ENCODE results near the gene GNPNAT1. TPM values are rescaled to one million over a fixed set of nuclear protein-coding genes. Genes with fewer than 3 reads are reported as not detected.

Gene GNPNAT1
- total RNA-seq, 1 experiment from 2014 or later, result 33.7 TPM

DNA sequence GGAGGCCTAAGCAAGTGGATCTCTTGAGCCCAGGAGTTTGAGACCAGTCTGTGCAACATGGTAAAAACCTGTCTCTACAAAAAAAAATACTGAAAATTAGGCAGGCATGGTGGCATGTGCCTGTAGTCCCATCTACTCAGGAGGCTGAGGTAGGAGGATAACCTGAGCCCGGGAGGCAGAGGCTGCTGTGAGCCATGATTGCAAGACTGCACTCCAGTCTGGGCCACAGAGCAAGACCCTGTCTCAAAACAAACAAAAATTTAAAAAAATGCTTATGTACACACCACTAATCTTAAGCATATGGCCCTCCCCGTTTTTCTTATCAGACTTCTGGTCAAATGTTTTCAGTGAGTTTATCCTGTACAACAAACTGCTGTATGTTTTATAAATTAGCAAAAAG is 1.7 kb upstream of the GNPNAT1 start:
- Histone ChIP-seq H2AFZ (ENCODE audit: low read depth, low read length, poor library complexity, severe bottlenecking) (no peak overlapping the region), H3K27me3 (ENCODE audit: insufficient read depth, low read length) (no peaks in the 10 kb centered on the region), H3K9me3 (ENCODE audit: control insufficient read depth in 1 of 2, insufficient read depth in 1 of 2, low read depth in 1 of 2, low read length in 2 of 2) (no peaks in the 10 kb centered on the region), H3K4me2 (ENCODE audit: low read length) (no peak overlapping the region), H3K9ac (ENCODE audit: low read length) (no peak overlapping the region), H4K20me1 (ENCODE audit: insufficient read depth) (no peaks in the 10 kb centered on the region), H3K4me1 (ENCODE audit: control insufficient read depth in 1 of 2, insufficient read depth in 2 of 2, low read length in 2 of 2) (peaks cover 9 to 21% of the 10 kb centered on the region in 2 experiments; a peak in 3 of 4 replicates), H3K36me3 (ENCODE audit: control insufficient read depth in 1 of 2, insufficient read depth in 2 of 2, low read length in 2 of 2) (no peaks in the 10 kb centered on the region), H3K4me3 (replicated peaks in 1 of 2; ENCODE audit: low read depth in 1 of 2, low read length in 2 of 2) (no peak overlapping the region), H3K27ac (ENCODE audit: low read depth, low read length) (no peak overlapping the region), H3K79me2 (ENCODE audit: insufficient read depth, low read length) (peaks cover 33% of the 10 kb centered on the region), H3K9me2 (ENCODE audit: insufficient read depth) (no peaks in the 10 kb centered on the region)
- ChIA-PET POLR2A (no interaction called here), RAD21 (ENCODE audit: low non-redundant PET in 1 of 2, low total read pairs in 2 of 2, uncharacterized antibody in 2 of 2, unreplicated experiment in 2 of 2) (no interaction called here), CTCF (no interaction called here)
- ATAC-seq, result no peak
- DNase-seq (ENCODE audit: low read depth, low spot score), result no peak
- BruUV-seq (replicated peaks), result no TSS peak
- no peak for TF ChIP-seq SP1 (IDR thresholded peaks at IDR 0.05; ENCODE audit: low read depth)
- no peak for TF ChIP-seq ELF1 (IDR thresholded peaks at IDR 0.05; ENCODE audit: borderline replicate concordance, low read depth)
- intact Hi-C loops (cut with micrococcal nuclease), result loop anchor here (5.0 kb wide), 1 partner anchor 241 kb away; the partner anchor contains the start of genes GPR137C and TXNDC16

DNA sequence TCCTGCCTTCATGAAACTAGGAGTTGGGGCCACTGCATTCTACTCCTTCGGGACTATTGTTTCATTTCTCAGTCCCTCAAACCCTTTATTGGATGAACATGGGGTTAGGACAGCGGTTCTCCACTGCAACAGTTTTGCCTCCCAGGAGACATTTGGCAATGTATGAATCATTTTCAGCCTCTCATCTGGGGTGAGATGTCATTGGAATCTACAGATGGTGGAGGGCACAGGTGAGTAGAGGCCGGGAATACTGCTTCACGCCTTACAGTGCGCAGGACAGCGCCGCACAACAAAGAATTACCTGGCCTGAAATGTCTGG is 649 bp upstream of the GNPNAT1 start:
- intact Hi-C loops (cut with micrococcal nuclease), result loop anchor here (5.0 kb wide), 1 partner anchor 240 kb away; the partner anchor contains the start of genes GPR137C and TXNDC16
- H3K36me3 ChIP-seq (ENCODE audit: control insufficient read depth in 1 of 2, insufficient read depth in 2 of 2, low read length in 2 of 2), result 0 out of 4 replicates have a peak, but pooled peaks cover 0 to 4% of the 10 kb centered on the region in 2 experiments
- H3K9me2 ChIP-seq (ENCODE audit: insufficient read depth), result no peaks in the 10 kb centered on the region
- H3K9me3 ChIP-seq (ENCODE audit: control insufficient read depth in 1 of 2, insufficient read depth in 1 of 2, low read depth in 1 of 2, low read length in 2 of 2), result no peaks in the 10 kb centered on the region
- TSS peak; percentile 93 for BruUV-seq (replicated peaks)
- peaks cover 43% of the 10 kb centered on the region for H3K79me2 ChIP-seq (ENCODE audit: insufficient read depth, low read length)
- ChIA-PET POLR2A (interaction anchor here (0.7 to 0.9 kb wide), 2 partner anchors 49 to 360 kb away, joined by 3 to 4 read pairs; no protein-coding TSS in a partner anchor), RAD21 (ENCODE audit: low non-redundant PET in 1 of 2, low total read pairs in 2 of 2, uncharacterized antibody in 2 of 2, unreplicated experiment in 2 of 2) (no interaction called here), CTCF (no interaction called here)
- H3K4me2 ChIP-seq (ENCODE audit: low read length), result peak overlapping the region; percentile 84
- H2AFZ ChIP-seq (ENCODE audit: low read depth, low read length, poor library complexity, severe bottlenecking), result peak overlapping the region; percentile 72
- DNase-seq (ENCODE audit: low read depth, low spot score) (no peak), ATAC-seq (peak; percentile 2; the same call in 1 of the 2 replicates)
- H3K9ac ChIP-seq (ENCODE audit: low read length), result peak overlapping the region; percentile 63
- H4K20me1 ChIP-seq (ENCODE audit: insufficient read depth), result no peaks in the 10 kb centered on the region
- peak overlapping the region; percentile 42 to 86 for H3K4me3 ChIP-seq (replicated peaks in 1 of 2; ENCODE audit: low read depth in 1 of 2, low read length in 2 of 2)
- H3K27ac ChIP-seq (ENCODE audit: low read depth, low read length), result peak overlapping the region; percentile 65
- no peaks in the 10 kb centered on the region for H3K27me3 ChIP-seq (ENCODE audit: insufficient read depth, low read length)
- TF ChIP-seq YY1 (IDR thresholded peaks at IDR 0.05; ENCODE audit: extremely low read depth, insufficient replicate concordance, low read depth, low read length), result peak; percentile 4
- TF ChIP-seq, protein P1, sequence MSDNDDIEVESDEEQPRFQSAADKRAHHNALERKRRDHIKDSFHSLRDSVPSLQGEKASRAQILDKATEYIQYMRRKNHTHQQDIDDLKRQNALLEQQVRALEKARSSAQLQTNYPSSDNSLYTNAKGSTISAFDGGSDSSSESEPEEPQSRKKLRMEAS (IDR thresholded peaks at IDR 0.05), result no peak
- H3K4me1 ChIP-seq (ENCODE audit: control insufficient read depth in 1 of 2, insufficient read depth in 2 of 2, low read length in 2 of 2), result peaks cover 9 to 21% of the 10 kb centered on the region in 2 experiments; a peak in 3 of 4 replicates

Measured in HCT116 (cell line).